SIG-M5 (cell line): ENCODE data around the gene UBASH3A.

Source experiments
- DNase-seq: peaks from one replicate; lab custom pipeline; 2025; lab: John Stamatoyannopoulos, UW

UBASH3A gene, protein sequence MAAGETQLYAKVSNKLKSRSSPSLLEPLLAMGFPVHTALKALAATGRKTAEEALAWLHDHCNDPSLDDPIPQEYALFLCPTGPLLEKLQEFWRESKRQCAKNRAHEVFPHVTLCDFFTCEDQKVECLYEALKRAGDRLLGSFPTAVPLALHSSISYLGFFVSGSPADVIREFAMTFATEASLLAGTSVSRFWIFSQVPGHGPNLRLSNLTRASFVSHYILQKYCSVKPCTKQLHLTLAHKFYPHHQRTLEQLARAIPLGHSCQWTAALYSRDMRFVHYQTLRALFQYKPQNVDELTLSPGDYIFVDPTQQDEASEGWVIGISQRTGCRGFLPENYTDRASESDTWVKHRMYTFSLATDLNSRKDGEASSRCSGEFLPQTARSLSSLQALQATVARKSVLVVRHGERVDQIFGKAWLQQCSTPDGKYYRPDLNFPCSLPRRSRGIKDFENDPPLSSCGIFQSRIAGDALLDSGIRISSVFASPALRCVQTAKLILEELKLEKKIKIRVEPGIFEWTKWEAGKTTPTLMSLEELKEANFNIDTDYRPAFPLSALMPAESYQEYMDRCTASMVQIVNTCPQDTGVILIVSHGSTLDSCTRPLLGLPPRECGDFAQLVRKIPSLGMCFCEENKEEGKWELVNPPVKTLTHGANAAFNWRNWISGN

DNA sequence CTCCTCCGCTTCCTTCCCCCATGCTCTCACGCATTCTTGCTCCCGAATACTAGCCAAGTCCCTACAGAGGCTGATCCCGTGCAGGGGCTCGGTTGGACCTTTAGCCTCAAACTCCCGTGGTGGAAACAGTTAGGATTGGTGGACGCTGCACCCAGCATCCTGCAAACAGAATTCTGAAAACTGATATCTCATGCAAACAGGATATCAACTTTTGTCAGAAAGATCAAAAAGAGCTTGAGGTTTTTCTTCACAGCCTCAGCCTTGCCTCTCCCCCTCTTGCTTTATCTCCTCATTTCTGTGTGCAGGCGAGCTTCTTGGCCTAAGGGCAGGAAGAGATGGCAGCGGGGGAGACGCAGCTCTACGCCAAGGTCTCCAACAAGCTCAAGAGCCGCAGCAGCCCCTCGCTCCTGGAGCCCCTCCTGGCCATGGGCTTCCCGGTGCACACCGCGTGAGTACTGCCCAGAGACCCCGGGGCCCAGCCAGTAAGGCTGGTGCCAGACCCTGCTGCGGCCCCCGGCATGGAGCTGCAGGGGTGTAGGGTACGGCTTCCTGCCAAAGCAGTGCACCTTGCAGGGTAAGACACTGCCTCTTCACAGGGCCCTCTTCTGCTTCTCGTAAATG is at the start of gene UBASH3A:
UBASH3A (plus strand) TSS at position 292 of the 621 bp plus-strand sequence; CDS start at position 336, 44 bp downstream.
- no peak for DNase-seq

DNA sequence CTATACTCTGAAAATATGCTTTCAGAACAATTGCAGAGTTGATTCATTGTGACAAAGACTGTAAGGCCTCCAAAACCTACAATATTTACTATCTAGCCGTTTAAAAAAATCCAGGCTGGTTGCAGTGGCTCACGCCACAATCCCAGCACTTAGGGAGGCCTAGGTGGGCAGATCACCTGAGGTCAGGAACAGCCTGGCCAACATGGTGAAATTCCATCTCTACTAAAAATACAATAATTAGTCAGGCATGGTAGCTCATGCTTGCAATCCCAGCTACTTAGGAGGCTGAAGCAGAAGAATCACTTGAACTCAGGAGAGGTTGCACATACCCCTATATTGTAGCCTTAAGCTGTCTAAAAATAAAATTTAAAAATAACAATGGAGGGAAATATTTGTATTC is 47.7 kb upstream of the UBASH3A start:
- DNase-seq, result no peak

DNA sequence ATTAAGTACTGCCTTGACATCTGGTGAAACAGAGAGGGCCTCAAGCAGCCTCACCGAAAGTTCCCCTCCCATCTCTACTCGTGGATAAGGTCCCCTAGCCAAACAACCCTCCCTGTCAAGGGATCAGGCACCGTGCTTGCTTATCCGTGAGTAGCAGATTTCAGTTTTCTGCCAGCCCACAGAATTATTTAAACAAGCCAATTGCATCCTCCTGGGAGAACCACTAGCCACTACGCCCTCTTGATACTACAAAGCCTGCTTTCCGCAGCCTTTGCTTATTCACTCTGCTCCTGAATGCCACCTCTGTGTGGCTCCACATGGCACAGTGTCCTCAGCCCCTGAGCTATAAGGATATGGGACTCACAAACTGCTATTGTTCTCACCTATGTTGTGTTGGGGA is 47.1 kb upstream of the UBASH3A start:
- no peak for DNase-seq

DNA sequence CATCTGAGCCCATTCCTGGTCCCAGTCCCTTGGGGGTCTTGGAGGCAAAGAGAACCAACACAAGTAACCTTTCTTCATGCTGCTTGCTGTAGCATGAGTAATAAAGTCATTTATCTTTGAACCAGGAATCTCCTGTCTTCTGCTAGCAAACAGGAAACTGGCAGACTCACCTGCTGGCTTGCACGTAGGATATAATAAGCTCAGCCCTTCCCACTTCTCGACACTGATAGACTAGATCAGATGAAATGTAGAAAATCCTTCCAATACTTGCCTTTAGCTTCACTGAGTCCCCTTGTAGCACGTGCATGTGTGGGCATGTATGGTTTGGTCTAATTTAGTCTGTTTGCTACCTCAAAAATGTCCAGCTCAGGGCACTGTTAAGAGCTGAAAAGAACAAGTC is 46.4 kb upstream of the UBASH3A start:
- DNase-seq, result no peak

DNA sequence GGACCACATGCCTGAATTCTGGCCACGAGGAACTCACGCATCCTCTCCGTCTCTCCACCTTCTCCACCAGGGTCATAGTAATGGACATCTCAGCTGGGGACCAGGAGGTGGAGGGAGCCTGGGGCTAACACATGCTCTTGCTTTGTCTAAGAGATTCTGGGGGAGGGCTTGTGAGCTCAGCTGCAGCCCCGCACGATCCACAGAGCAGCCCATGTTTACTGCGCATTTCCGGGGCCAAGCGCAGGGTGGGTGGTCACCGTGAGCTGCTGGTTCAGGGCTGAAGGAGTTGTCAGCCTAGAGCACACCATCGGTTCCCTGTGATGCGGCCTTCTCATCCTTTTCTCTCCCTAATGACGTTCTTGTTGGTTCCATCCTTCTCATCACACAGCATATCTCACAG is 45.4 kb upstream of the UBASH3A start:
- no peak for DNase-seq

DNA sequence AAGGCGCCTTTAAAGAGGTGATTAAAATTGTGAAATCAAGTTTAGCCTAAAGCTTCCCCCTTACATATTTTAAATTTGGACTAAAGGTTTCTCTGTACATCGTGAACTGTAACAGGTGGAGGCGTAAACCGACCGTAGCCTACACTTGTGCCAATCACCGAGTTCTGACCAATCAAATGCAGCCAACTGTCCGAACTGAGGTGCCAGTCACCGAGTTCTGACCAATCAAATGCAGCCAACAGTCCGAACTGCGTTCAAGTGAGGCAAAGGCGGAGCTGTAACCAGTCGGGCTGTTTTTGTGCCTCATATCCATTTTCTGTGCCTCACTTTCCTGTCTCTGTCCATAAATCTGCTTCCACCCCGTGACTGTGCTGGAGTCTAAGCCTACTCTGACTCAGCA is 44.8 kb upstream of the UBASH3A start:
- no peak for DNase-seq

DNA sequence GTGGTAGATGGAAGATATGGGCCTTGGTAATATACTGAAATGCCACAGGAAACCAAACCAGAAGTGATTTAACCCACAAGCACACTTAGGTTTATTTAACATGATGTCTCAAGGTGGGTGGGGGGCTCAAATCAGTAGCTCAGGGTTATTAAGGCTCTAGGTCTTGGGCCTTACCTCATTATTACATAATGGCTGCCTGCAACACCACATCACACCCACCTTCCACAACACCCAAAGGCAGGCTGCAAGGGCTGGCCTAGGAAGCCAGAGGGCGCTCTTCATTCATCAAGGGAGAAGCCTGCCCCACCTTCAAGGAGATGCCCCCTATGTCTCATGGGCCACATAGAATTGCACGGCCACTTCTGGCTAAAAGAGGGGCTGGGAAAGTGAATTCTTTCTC is 43.4 kb upstream of the UBASH3A start:
- no peak for DNase-seq

DNA sequence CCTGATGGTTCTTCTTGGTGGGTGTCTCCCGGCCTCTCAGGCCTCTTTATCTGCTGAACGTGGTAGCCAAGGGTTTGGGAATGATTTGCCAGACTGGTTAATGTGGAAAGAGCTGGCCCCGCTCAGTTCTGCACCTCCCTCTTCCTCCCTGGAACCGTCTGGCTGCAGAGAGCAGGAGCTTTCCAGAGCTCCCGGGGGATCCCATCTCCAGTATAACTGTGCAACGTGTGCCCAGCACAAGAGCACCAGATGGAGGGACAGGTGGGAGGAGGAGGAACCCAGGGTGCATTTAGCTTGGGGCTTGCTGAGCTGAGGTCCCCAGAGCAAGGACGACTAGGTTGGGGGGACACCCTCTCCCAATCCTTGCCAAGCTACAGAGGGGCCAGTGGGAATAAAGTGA is 42.4 kb upstream of the UBASH3A start:
- DNase-seq, result no peak

DNA sequence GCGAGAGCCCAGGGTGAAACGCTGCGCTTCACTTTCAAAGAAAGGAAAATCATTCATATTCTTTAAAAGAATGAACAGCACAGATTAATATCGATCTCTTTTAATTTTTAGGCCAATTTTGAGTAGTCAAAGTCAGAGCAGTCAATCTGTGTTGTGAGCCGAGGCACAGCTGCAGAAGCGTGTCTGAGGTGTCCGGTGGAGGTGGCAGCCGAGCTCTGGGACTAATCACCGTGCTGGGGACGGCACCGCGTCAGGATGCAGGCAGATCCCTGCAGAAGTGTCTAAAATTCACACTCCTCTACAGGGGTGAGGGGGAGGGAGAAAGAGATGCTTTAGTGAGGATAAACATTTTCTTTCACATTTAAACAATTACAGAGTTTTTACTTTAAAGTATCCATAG is 41.5 kb upstream of the UBASH3A start:
- DNase-seq, result no peak

DNA sequence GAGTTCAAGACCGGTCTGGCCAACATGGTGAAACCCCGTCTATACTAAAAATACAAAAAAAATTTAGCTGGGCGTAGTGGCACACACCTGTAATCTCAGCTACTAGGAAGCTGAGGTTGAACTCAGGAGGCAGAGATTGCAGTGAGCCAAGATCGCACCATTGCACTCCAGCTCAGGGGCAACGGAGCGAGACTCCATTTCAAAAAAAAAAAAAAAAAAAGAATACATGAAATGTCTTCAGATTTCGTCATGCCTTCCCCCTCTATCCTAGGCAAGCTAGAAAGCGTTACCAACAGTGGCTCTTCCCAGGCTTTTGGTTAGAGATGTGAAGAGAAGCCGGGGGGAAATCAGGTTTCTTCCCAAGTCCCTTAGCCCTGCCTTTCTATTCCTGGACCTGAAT is 41.0 kb upstream of the UBASH3A start:
- DNase-seq, result no peak

DNA sequence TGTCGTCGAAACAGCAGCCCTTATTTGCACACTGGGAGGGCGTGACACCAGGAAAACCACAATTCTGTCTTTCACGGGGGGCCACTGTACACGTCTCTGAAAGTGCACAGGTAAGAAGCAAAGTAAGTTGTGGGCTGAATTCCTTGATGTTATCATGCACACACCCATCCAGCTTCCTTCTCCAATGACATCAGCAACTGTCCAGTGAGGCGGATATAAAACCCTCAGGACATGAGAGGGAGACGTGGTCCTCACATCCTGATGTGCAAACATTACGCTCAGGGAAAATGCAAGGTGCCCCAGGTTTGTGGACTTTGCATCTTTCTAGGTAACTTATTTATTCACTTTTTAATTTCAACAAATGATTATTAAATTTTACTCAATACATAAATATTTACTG is 40.4 kb upstream of the UBASH3A start:
- DNase-seq, result no peak

DNA sequence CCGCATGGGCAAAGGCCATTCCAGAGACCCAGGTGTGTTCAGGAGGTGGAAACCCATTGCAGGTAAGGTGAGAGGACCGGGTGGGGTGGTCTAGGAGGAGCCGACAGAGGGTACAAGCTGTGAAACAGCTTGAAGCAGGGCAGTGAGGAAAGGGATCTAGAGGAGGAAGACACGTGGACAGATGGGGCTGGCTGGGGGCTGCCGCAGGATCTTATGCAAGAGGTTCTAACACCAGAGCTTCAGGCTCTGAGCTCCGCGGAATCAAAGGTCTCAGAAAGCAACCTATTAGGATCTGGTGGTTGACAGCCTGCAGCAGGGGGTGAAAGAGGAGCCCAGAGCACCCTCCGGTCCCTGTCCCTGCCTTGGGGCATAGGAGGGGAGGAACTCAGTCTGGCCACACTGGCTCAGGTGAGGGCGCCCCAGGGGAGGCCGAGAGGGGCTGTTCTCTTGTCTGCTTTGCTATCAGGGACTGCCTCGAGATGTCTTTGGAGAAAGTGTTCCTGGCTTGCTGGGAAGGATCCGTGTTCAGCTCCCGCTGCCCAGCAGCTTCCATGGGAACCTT is 39.3 kb upstream of the UBASH3A start:
- no peak for DNase-seq

DNA sequence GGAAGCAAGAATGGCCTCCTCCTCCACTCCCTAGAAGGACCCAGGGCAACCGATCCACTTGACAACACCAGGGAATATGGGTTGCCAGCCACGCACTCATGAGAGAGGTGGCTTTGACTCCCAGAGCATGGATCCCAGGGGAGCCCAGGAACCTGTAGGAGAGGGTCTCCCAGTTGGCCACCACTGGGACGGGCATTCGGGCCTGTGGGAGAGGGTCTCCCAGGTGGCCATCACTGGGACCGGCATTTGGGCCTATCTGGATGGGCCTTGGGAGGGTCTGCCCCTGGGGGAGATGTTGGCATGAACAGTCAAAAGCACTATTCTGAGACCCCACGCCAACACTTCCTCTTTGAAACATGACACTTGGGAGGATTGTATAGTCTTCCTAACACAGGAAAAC is 37.9 kb upstream of the UBASH3A start:
- DNase-seq, result no peak

DNA sequence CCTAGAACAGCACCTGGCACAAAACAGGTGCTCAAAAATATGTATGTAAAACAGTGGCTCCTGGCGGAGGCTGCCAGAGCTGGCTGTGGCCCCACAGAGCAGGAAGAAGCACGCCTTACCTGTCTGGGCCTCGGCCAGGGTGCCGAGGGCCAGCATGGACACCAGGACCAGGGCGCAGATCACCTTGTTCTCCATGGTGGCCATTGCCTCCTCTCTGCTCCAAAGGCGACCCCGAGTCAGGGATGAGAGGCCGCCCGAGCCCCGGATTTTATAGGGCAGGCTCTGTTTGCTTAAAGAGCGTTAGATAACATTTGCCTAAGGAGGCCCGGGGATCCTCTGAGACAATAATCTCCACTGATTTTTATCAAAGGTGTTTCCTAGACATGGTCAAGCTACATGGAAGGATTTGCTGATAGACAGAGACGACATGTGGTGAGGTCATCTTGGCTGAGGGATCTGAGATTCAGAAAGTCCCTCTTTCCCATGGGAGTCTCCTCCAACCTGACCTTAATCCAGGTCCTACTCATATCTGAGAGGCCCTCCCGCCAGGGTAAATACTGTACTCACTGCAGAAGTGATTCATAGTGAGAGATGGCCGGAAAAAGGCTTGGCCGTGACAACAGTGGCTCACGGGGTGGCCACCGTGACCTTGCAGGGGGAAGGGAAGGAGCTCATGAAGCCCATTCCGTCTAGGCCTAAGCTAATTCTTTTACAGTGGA is 37.3 kb upstream of the UBASH3A start, which contains the start of gene TFF1:
TFF1 (minus strand) TSS at position 244 of the 719 bp plus-strand sequence; CDS start at position 204, 40 bp downstream.
- no peak for DNase-seq

DNA sequence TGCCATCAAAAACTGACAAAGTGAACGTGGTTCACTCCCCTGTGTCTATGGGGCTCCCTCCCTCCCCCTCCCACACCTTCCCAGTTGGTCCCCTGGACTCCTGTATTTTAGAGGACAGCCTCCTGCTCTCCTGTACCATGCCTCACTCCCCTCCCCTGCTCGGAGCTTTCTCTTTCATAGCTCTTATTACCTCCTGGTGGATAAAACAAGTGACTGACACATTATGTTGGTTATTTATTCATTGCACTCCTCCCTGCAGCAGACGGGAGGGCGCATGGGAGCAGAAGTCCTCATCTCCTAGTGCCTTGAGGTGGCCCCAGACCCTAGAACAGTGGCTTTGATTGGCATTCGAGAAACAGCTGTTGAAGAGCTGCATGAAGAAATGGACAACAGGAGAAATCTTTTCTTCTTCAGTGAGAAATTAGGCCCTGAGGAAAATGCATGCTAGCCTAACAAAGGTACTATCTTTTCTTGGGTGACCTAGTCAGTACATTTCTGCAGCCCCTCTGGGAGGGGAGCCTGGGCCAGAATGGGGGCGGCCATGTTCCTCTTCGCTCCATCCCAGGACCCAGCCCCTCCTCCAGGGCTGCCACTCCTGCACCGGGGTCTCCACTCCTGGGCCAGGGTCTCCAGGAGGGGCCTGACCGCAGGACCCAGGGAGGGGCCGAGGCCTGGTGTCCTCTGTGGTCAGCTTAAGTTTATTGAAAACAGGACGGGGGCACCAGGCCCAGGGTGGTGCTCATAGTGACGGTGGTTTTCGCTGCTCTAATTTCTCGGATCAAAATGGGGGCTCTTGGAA is 36.1 kb upstream of the UBASH3A start:
- DNase-seq, result no peak

DNA sequence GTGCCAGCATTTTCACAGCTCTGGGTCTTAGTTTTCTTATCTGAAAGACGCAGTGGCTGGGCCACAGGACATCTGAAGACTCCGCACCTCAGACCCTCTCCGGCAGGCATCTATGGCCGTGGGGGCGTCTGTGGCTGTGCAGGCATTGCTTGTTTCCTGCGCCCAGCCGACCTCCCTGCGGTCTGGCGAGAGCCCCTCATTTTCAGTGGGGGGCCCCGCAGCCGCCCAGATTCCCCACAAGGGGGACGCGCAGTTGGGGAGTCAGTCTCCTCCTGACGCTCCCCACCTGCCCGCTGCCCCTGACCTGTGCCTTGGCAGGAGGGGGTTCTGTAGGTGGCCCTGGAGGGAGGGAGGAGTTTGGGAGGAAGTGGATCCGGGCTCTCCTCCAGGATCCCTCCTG is 33.9 kb upstream of the UBASH3A start:
- DNase-seq, result no peak

DNA sequence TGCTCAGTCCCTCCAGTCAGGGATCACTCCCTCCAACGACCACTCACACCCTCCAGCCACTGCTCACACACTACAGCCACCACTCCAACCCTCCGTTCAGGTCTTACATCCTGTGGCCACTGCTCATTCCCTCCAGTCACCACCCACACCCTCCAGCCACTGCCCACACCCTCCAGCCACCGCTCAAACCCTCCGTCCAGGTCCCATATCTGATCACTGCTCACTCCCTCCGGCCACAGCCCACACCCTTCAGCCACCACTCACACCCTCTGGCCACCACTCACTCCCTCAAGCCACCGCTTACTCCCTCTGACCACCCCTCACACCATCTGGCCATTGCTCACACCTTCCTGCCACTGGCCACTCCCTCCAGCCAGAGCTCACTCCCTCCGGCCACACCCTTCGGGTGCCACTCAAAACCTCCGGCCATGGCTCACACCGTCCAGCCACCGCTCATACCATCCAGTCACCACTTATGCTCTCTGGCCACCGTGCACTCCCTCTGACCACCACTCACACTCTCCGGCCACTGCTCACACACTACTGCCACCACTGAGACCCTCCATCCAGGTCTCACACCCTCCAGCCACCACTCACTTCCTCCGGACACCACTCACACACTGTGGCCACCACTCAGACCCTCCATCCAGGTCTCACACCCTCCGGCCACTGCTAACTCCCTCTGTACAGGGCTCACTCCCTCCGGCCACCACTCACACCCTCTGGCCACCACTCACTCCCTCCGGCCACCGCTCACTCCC is 32.6 kb upstream of the UBASH3A start:
- DNase-seq, result no peak

DNA sequence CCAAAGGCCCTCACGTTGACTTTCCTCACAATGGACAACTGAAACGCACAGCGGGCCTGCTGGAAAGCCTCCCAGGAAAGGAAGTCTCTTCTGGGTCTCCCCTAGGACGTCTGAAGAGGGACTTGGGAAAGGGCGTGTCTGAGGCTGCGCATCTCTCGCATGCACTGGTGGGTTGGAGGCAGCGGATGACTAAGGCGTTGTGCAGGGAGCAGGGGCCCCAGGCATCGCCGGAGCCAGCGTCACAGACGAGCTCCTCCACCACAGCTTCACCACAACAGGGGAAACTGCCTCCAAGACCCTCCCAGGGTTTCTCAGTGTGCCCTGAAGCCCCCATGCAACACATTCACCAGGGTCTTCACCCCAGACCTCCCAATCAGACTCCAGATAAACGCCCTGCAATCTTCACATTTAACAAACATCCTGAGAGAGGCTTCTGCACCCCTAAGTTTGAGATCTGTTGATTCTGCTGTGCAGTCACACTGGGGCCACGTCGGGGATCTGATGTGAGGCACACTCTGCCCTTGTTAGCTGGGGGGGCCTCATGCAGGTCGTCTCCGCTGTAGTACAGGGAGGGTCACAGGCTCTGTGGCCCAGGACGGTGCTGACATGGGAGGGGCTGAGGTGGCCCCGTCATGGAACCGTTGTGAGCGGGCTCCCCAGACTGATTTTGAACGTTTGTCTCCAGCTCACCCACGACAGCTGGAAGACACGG is 30.4 kb upstream of the UBASH3A start:
- DNase-seq, result no peak

DNA sequence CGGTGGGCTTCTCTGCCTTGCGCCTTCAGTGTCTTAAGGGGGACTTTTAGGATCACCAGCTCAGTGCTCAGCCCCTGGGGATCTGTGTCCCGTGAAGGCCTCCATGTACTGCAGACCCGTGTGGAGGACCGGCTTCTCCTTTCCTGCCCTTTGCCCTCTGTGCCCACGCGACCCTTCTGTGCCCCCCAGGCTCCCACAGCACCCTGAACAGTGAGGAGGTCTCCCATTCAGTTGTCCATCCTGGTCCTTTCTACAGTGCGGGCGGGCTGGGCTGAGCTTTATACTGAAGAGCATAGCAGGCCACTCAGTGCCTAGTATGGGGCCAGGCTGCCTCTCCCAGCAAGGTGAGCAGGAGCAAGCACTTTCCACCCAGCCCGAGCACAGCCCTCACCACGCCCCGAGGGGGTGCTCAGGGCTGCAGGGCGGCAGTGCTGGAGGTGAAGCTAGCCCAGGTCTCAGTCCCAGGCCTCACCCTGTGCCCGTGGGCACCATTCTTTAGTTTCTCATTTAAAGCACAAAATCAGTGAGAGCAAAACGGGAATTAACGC is 29.7 kb upstream of the UBASH3A start:
- no peak for DNase-seq

DNA sequence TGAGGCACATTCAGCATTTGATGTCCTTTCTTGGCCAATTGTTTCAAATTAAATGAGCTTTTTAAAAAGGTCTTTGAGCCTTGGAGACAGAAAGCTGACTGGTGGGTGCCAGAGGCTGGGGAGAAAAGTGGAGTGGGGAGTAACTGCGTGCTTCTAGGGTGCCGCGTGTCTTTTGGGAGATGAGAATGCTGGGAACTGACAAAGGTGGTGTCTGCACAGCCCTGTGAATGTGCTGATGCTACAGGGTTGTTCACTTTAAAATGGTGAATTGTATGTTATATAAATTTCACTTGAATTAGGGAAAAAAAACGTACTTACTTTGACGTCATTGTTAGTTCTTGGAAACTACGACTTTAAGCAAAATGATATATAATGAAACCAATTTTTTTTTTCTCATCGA is 29.2 kb upstream of the UBASH3A start:
- DNase-seq, result no peak
